ENCODE measurements around the gene SLC16A5. TPM values are rescaled to one million over a fixed set of nuclear protein-coding genes. Genes with fewer than 3 reads are reported as not detected.
A peak's percentile ranks its signal among the peaks of the same experiment; 100 is the strongest.

Gene SLC16A5
- polyA plus RNA-seq, 1 donor (not counting 4 experiments of a cell fraction or from before 2014, with no cell fraction given): 3.5 TPM

DNA sequence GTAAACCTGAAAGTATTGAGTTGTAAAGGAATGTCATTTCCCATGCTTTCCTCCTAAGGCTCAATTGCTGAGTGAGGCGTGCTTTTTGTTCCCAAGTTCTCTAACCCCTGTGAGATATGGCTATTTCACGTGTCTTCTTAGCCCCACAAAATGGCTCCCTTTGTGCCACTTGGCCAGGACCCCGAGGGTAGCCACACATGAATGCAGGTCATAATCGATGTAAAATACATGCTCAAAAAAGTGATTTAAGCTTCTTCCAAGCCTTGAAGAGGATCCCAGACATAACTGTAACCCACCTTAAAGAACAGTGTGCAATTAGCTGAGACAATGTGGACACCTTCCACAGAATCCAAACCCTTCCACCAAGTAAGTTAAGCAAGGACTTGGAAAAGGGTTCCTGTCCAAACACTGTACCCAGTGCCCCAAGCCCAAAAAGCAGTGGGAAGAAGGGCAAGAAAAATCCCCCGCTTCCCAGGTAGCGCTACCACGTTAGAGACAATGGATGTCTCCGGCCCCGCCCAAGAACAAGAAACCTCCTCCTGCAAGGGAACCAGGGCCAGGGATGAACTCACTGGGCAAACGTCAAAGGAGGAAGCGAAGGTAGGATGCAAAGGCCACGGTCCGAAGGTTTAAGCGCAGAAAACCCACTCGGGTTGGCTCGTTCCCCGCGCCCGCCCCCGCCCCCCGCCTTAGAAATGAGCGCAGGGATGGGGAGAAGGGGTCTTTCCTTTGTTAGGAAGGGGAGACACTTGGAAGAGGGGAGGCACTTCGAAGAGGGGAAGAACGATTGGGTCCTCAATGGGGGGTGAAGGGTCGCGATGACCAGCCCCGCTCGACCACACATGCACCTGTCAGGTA lies 65.4 kb downstream of the SLC16A5 start:
- TF ChIP-seq, protein P1, sequence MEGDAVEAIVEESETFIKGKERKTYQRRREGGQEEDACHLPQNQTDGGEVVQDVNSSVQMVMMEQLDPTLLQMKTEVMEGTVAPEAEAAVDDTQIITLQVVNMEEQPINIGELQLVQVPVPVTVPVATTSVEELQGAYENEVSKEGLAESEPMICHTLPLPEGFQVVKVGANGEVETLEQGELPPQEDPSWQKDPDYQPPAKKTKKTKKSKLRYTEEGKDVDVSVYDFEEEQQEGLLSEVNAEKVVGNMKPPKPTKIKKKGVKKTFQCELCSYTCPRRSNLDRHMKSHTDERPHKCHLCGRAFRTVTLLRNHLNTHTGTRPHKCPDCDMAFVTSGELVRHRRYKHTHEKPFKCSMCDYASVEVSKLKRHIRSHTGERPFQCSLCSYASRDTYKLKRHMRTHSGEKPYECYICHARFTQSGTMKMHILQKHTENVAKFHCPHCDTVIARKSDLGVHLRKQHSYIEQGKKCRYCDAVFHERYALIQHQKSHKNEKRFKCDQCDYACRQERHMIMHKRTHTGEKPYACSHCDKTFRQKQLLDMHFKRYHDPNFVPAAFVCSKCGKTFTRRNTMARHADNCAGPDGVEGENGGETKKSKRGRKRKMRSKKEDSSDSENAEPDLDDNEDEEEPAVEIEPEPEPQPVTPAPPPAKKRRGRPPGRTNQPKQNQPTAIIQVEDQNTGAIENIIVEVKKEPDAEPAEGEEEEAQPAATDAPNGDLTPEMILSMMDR (optimal IDR thresholded peaks at IDR 0.05 in 1 of 3, IDR thresholded peaks at IDR 0.05 in 1 of 3, conservative IDR thresholded peaks at IDR 0.05 in 1 of 3; ENCODE audit: extremely low read depth in 1 of 3, insufficient read depth in 2 of 3, low read length in 3 of 3): no peak
- no peak for TF ChIP-seq EZH2 (IDR thresholded peaks at IDR 0.05; ENCODE audit: low read length)
- peaks cover 0 to 9% of the 10 kb centered on the region in 2 experiments for H3K36me3 ChIP-seq (ENCODE audit: control insufficient read depth in 2 of 2, extremely low read depth in 1 of 2, insufficient read depth in 2 of 2, low read length in 2 of 2)
- H3K27me3 ChIP-seq (ENCODE audit: control insufficient read depth, extremely low read depth, insufficient read depth, low read length): no peaks in the 10 kb centered on the region
- peak overlapping the region; percentile 84 to 99 (median 88) for H3K4me3 ChIP-seq (ENCODE audit: control insufficient read depth in 2 of 3, extremely low read depth in 1 of 3, insufficient read depth in 2 of 3, low read depth in 1 of 3, low read length in 3 of 3)
- DNase-seq (ENCODE audit: low read depth, low spot score) (no peak), FAIRE-seq (peak; percentile 9)
- H3K9me3 ChIP-seq (ENCODE audit: control insufficient read depth, low read depth, low read length): no peaks in the 10 kb centered on the region
- H4K20me1 ChIP-seq (ENCODE audit: control insufficient read depth, extremely low read depth, insufficient read depth, low read length): peaks cover 13% of the 10 kb centered on the region
- peaks cover 4% of the 10 kb centered on the region for H3K9me1 ChIP-seq (ENCODE audit: control insufficient read depth, extremely low read depth, insufficient read depth, low read length)
- no peak overlapping the region for H2AFZ ChIP-seq (ENCODE audit: control insufficient read depth, low read length)
- peaks cover 61% of the 10 kb centered on the region for H3K79me2 ChIP-seq (ENCODE audit: control insufficient read depth, insufficient read depth, low read length)
- peak overlapping the region; percentile 92 for H3K9ac ChIP-seq (ENCODE audit: control insufficient read depth, extremely low read depth, insufficient read depth, low read length)
- dilution Hi-C loops (cut with MboI; ENCODE audit: extremely low pct_ligation_motif_present, low sequenced_read_pairs): no loop called here
- H3K27ac ChIP-seq (ENCODE audit: control insufficient read depth, insufficient read depth, low read length): peak overlapping the region; percentile 77
- peak overlapping the region; percentile 100 for H3K4me2 ChIP-seq (ENCODE audit: control insufficient read depth, extremely low read depth, insufficient read depth, low read depth, low read length)
- peaks cover 26% of the 10 kb centered on the region for H3K4me1 ChIP-seq (ENCODE audit: control insufficient read depth, extremely low read depth, insufficient read depth, low read length)

DNA sequence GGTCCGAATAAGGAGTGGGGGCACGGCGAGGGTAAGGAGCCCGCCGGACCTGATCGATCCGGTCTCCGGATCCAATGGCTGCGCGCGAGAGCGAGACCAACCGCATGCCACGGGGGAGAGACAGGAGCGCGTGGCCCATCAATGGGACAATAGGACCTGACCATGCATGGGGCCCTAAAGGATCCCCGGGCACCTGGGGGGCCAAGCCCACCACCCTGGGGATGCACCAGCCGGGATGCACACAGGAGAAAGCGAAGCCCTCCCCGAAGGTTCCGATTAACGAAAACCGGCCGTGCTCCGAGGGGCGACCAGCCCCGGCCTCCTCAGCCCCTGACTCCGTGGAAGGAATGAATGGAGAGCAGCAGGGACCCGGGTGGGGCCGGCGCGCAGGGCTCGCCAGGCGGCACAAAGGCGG lies 66.0 kb downstream of the SLC16A5 start:
- Histone ChIP-seq H3K36me3 (ENCODE audit: control insufficient read depth in 2 of 2, extremely low read depth in 1 of 2, insufficient read depth in 2 of 2, low read length in 2 of 2) (peaks cover 0 to 3% of the 10 kb centered on the region in 2 experiments), H3K27ac (ENCODE audit: control insufficient read depth, insufficient read depth, low read length) (peak overlapping the region; percentile 77), H3K27me3 (ENCODE audit: control insufficient read depth, extremely low read depth, insufficient read depth, low read length) (no peaks in the 10 kb centered on the region), H3K4me1 (ENCODE audit: control insufficient read depth, extremely low read depth, insufficient read depth, low read length) (peaks cover 32% of the 10 kb centered on the region), H3K9me1 (ENCODE audit: control insufficient read depth, extremely low read depth, insufficient read depth, low read length) (peaks cover 4% of the 10 kb centered on the region), H3K4me2 (ENCODE audit: control insufficient read depth, extremely low read depth, insufficient read depth, low read depth, low read length) (peak overlapping the region; percentile 81), H3K4me3 (ENCODE audit: control insufficient read depth in 2 of 3, extremely low read depth in 1 of 3, insufficient read depth in 2 of 3, low read depth in 1 of 3, low read length in 3 of 3) (peak overlapping the region; percentile 84 to 99 (median 88)), H2AFZ (ENCODE audit: control insufficient read depth, low read length) (no peak overlapping the region), H3K79me2 (ENCODE audit: control insufficient read depth, insufficient read depth, low read length) (peaks cover 55% of the 10 kb centered on the region), H3K9ac (ENCODE audit: control insufficient read depth, extremely low read depth, insufficient read depth, low read length) (peak overlapping the region; percentile 92), H4K20me1 (ENCODE audit: control insufficient read depth, extremely low read depth, insufficient read depth, low read length) (peaks cover 13% of the 10 kb centered on the region), H3K9me3 (ENCODE audit: control insufficient read depth, low read depth, low read length) (no peaks in the 10 kb centered on the region)
- FAIRE-seq: no peak
- no peak for TF ChIP-seq EZH2 (IDR thresholded peaks at IDR 0.05; ENCODE audit: low read length)
- TF ChIP-seq, protein P1 (optimal IDR thresholded peaks at IDR 0.05 in 1 of 3, IDR thresholded peaks at IDR 0.05 in 1 of 3, conservative IDR thresholded peaks at IDR 0.05 in 1 of 3; ENCODE audit: extremely low read depth in 1 of 3, insufficient read depth in 2 of 3, low read length in 3 of 3): no peak
- no peak for DNase-seq (ENCODE audit: low read depth, low spot score)
- dilution Hi-C loops (cut with MboI; ENCODE audit: extremely low pct_ligation_motif_present, low sequenced_read_pairs): no loop called here
